NOMO-1 treated with dmso at 0.1 percent for 144 hours (cell line): Measurements from ENCODE around the gene SETD3.

ENCODE experiments used
- DNase-seq: peaks from one replicate; lab custom pipeline; 2025; ENCODE audit not compliant: unreplicated experiment; lab: John Stamatoyannopoulos, UW

The SETD3 gene

GRCh38 chr14:99502989-99503421, 22.3 kb upstream of the SETD3 start:
- DNase-seq: no peak

- no peak for DNase-seq
Observed at GRCh38 chr14:99497894-99498293, 17.2 kb upstream of the SETD3 start.

GRCh38 chr14:99497341-99497740, 16.7 kb upstream of the SETD3 start:
- DNase-seq: no peak

GRCh38 chr14:99484106-99484505, 3.4 kb upstream of the SETD3 start:
- DNase-seq: no peak

GRCh38 chr14:99481745-99482099, 1.1 kb upstream of the SETD3 start:
- DNase-seq: peak; percentile 1

- peak; percentile 99 for DNase-seq
Observed at GRCh38 chr14:99480917-99481744, 472 bp upstream of the SETD3 start, which contains the start of gene CCNK. CCNK (plus strand) TSS chr14:99481409; CDS start chr14:99492678, 11,269 bp downstream.

GRCh38 chr14:99479160-99479905, 1.3 kb downstream of the SETD3 start:
- DNase-seq: no peak

GRCh38 chr14:99478128-99478527, 2.5 kb downstream of the SETD3 start:
- DNase-seq: no peak

- peak; percentile 38 for DNase-seq
Observed at GRCh38 chr14:99476864-99477263, 3.8 kb downstream of the SETD3 start.

- DNase-seq: no peak
Observed at GRCh38 chr14:99475660-99476059, 5.0 kb downstream of the SETD3 start.

- DNase-seq: no peak
Observed at GRCh38 chr14:99475179-99475578, 5.5 kb downstream of the SETD3 start.

GRCh38 chr14:99473458-99473857, 7.2 kb downstream of the SETD3 start:
- DNase-seq: no peak

GRCh38 chr14:99472937-99473336, 7.7 kb downstream of the SETD3 start:
- DNase-seq: no peak

- no peak for DNase-seq
Observed at GRCh38 chr14:99471731-99472130, 8.9 kb downstream of the SETD3 start.

- DNase-seq: no peak
Observed at GRCh38 chr14:99468836-99469592, 11.6 kb downstream of the SETD3 start.

GRCh38 chr14:99468081-99468480, 12.6 kb downstream of the SETD3 start:
- DNase-seq: no peak

GRCh38 chr14:99467336-99468078, 13.2 kb downstream of the SETD3 start:
- DNase-seq: no peak

GRCh38 chr14:99466758-99467157, 13.9 kb downstream of the SETD3 start:
- DNase-seq: no peak

GRCh38 chr14:99465288-99465687, 15.4 kb downstream of the SETD3 start:
- no peak for DNase-seq

- no peak for DNase-seq
Observed at GRCh38 chr14:99463974-99464373, 16.7 kb downstream of the SETD3 start.

- DNase-seq: peak; percentile 24
Observed at GRCh38 chr14:99462210-99462609, 18.4 kb downstream of the SETD3 start.
